HCT116 (cell line): ENCODE data around the gene ZRANB1. TPM values are rescaled to one million over a fixed set of nuclear protein-coding genes. Genes with fewer than 3 reads are reported as not detected.

Experiments
- ATAC-seq: fragments of 200-7000 bp; cut with Tn5 transposase; 2 replicates; pipeline ENCODE4 v1.9.1; 2020; ENCODE audit warnings: mild to moderate bottlenecking, moderate library complexity
- BruUV-seq: library from RNA; stranded (reverse); fragments of 400-500 nt; replicated peaks from 2 replicates; lab custom pipeline; 2021; lab: Mats Ljungman, UMichigan
- CTCF ChIA-PET: fragments of 300-600 bp; sonication (Branson Sonifier 250); formaldehyde crosslinking; loops from one replicate; lab custom pipeline; 2021; ENCODE audit warnings: antibody characterized with exemption; lab: Charles Lee
- POLR2A ChIA-PET: fragments of 300-600, 350-600 bp; sonication (Branson Sonifier 250); formaldehyde crosslinking; loops from one replicate; lab custom pipeline; 2021; ENCODE audit warnings: antibody characterized with exemption; lab: Charles Lee
- RAD21 ChIA-PET, 2 experiments: fragments of 300-600 bp; sonication (Branson Sonifier 250); formaldehyde crosslinking; loops; one replicate each; lab custom pipeline; 2023; ENCODE audit warnings: low total read pairs in 2 of 2; ENCODE audit not compliant: uncharacterized antibody in 2 of 2, unreplicated experiment in 2 of 2, low non-redundant PET in 1 of 2; lab: Charles Lee
- DNase-seq: peaks from one replicate; pipeline ENCODE4 v3.0.0-alpha.2; 2010; ENCODE audit warnings: low read depth, low spot score
- H2AFZ ChIP-seq: fragments of 200-600 bp; shearing (Covaris generic), sonication (generic); 2 replicates; pipeline ENCODE4 v1.6.1; 2017; ENCODE audit warnings: low read depth, mixed run types, mixed read lengths, antibody characterized with exemption, low read length; ENCODE audit not compliant: poor library complexity, severe bottlenecking
- H3K27ac ChIP-seq: 2 replicates; pipeline ENCODE4 v1.5.1; 2012; ENCODE audit warnings: low read depth, low read length
- H3K27me3 ChIP-seq: fragments of 200-600 bp; sonication (generic); 2 replicates; pipeline ENCODE4 v1.6.1; 2016; ENCODE audit warnings: mixed run types, low read length, mixed read lengths; ENCODE audit not compliant: insufficient read depth
- H3K36me3 ChIP-seq, 2 experiments: fragments of 200-500 bp in 1 of 2; fragments of 200-600 bp in 1 of 2; sonication (Bioruptor generic) in 1 of 2; sonication (generic) in 1 of 2; 2 replicates each; pipeline versions ENCODE4 v1.5.1 to v1.6.1; 2014 to 2016; ENCODE audit warnings: low read length in 2 of 2, inconsistent platforms in 1 of 2, mixed read lengths in 1 of 2, mixed run types in 1 of 2; ENCODE audit not compliant: insufficient read depth in 2 of 2, control insufficient read depth in 1 of 2
- H3K4me1 ChIP-seq, 2 experiments: fragments of 200-600 bp in 1 of 2; sonication (generic) in 1 of 2; 2 replicates each; pipeline versions ENCODE4 v1.5.1 to v1.6.1; 2012 to 2017; ENCODE audit warnings: low read length in 2 of 2, inconsistent platforms in 1 of 2, mild to moderate bottlenecking in 1 of 2, mixed read lengths in 1 of 2, mixed run types in 1 of 2, moderate library complexity in 1 of 2; ENCODE audit not compliant: insufficient read depth in 2 of 2, control insufficient read depth in 1 of 2
- H3K4me2 ChIP-seq: fragments of 200-600 bp; sonication (generic); 2 replicates; pipeline ENCODE4 v1.6.1; 2017; ENCODE audit warnings: mixed run types, low read length, mixed read lengths
- H3K4me3 ChIP-seq, 2 experiments: fragments of 200-600 bp in 1 of 2; sonication (generic) in 1 of 2; replicated peaks in 1 of 2; 2 replicates each; pipeline ENCODE4 v1.5.1; 2011 to 2016; ENCODE audit warnings: low read length in 2 of 2, control low read depth in 1 of 2, low read depth in 1 of 2, mild to moderate bottlenecking in 1 of 2, mixed read lengths in 1 of 2, mixed run types in 1 of 2
- H3K79me2 ChIP-seq: fragments of 200-600 bp; sonication (generic); 2 replicates; pipeline ENCODE4 v1.6.1; 2017; ENCODE audit warnings: mild to moderate bottlenecking, mixed run types, low read length, moderate library complexity, mixed read lengths; ENCODE audit not compliant: insufficient read depth
- H3K9ac ChIP-seq: fragments of 200-600 bp; sonication (generic); 2 replicates; pipeline ENCODE4 v1.6.1; 2016; ENCODE audit warnings: low read length, mixed read lengths
- H3K9me2 ChIP-seq: fragments of 200-600 bp; sonication (generic), shearing (Covaris generic); 2 replicates; pipeline ENCODE4 v1.6.1; 2017; ENCODE audit warnings: mixed run types, mild to moderate bottlenecking, moderate library complexity; ENCODE audit not compliant: insufficient read depth
- H3K9me3 ChIP-seq, 2 experiments: fragments of 200-500 bp in 1 of 2; fragments of 200-600 bp in 1 of 2; sonication (Bioruptor generic) in 1 of 2; sonication (generic) in 1 of 2; 2 replicates each; pipeline ENCODE4 v1.6.1; 2014 to 2017; ENCODE audit warnings: low read length in 2 of 2, mixed read lengths in 2 of 2, inconsistent platforms in 1 of 2, low read depth in 1 of 2, mild to moderate bottlenecking in 1 of 2, mixed run types in 1 of 2, moderate library complexity in 1 of 2; ENCODE audit not compliant: control insufficient read depth in 1 of 2, insufficient read depth in 1 of 2
- H4K20me1 ChIP-seq: fragments of 200-600 bp; sonication (generic), shearing (Covaris generic); 2 replicates; pipeline ENCODE4 v1.6.1; 2017; ENCODE audit warnings: mixed run types, mild to moderate bottlenecking, moderate library complexity; ENCODE audit not compliant: insufficient read depth
- CBX3 ChIP-seq: IDR thresholded peaks from 2 replicates; pipeline ENCODE4 v1.6.1; 2012; ENCODE audit warnings: low read depth
- CEBPB ChIP-seq: IDR thresholded peaks from 2 replicates; pipeline ENCODE4 v1.6.1; 2012; ENCODE audit warnings: low read depth
- CTCF ChIP-seq, 3 experiments: fragments of 200-600 bp in 1 of 3; sonication (generic) in 1 of 3; IDR thresholded peaks in 2 of 3; conservative IDR thresholded peaks in 1 of 3; 2 replicates each; pipeline ENCODE4 v1.5.1; 2012 to 2017; ENCODE audit warnings: low read depth in 2 of 3, low read length in 2 of 3, antibody characterized with exemption in 1 of 3, borderline replicate concordance in 1 of 3, control low read depth in 1 of 3, mild to moderate bottlenecking in 1 of 3, mixed read lengths in 1 of 3, mixed run types in 1 of 3, moderate library complexity in 1 of 3; ENCODE audit not compliant: insufficient read depth in 1 of 3
- ELF1 ChIP-seq: IDR thresholded peaks from 2 replicates; pipeline ENCODE4 v1.6.1; 2012; ENCODE audit warnings: low read depth, borderline replicate concordance
- EZH2phosphoT487 ChIP-seq: fragments of 200-600 bp; IDR thresholded peaks from 2 replicates; pipeline ENCODE4 v1.6.1; 2018; ENCODE audit warnings: antibody characterized with exemption, borderline replicate concordance
- FOSL1 ChIP-seq: IDR thresholded peaks from 2 replicates; pipeline ENCODE4 v1.6.1; 2012; ENCODE audit warnings: low read depth
- JUND ChIP-seq: IDR thresholded peaks from 2 replicates; pipeline ENCODE4 v1.6.1; 2012
- MAX ChIP-seq: IDR thresholded peaks from 2 replicates; pipeline ENCODE4 v1.6.1; 2012
- POLR2AphosphoS5 ChIP-seq: IDR thresholded peaks from 2 replicates; pipeline ENCODE4 v1.6.1; 2011; ENCODE audit warnings: mild to moderate bottlenecking, low read depth, low read length, moderate library complexity
- REST ChIP-seq: IDR thresholded peaks from 2 replicates; pipeline ENCODE4 v1.6.1; 2012; ENCODE audit warnings: low read depth
- TCF7L2 ChIP-seq: IDR thresholded peaks from 2 replicates; pipeline ENCODE4 v1.7.0; 2011; ENCODE audit warnings: borderline replicate concordance, inconsistent platforms; ENCODE audit not compliant: insufficient read depth, insufficient read length; ENCODE audit errors: extremely low read depth
- ZNF274 ChIP-seq: fragments of 200-500 bp; sonication (Bioruptor generic); IDR thresholded peaks from 2 replicates; pipeline ENCODE4 v1.6.1; 2014; ENCODE audit warnings: mild to moderate bottlenecking, low read depth, low read length, inconsistent platforms
- intact Hi-C: fragments of 100-400 bp; cut with micrococcal nuclease; formaldehyde crosslinking; loops from 2 replicates; pipeline ENCODE4 v1.10.0; 2022
- total RNA-seq: library from RNA; stranded (reverse); gene quantifications from one replicate; pipeline ENCODE4 v1.2.1, GENCODE V29; 2021; ENCODE audit not compliant: unreplicated experiment

ZRANB1 gene
- total RNA-seq, 1 experiment from 2014 or later = 23.9 TPM

GRCh38 chr10:125008689-125009638 is 67.0 kb downstream of the ZRANB1 start:
- H3K79me2 ChIP-seq = peaks cover 79% of the 10 kb centered on the region; the same call in 1 of the 2 replicates
- peaks cover 14% of the 10 kb centered on the region; the same call in 1 of the 2 replicates for H4K20me1 ChIP-seq
- TF ChIP-seq CBX3 = no peak
- TF ChIP-seq POLR2AphosphoS5 = no peak
- TF ChIP-seq CTCF (IDR thresholded peaks at IDR 0.05 in 2 of 3, conservative IDR thresholded peaks at IDR 0.05 in 1 of 3; ENCODE audit: borderline replicate concordance in 1 of 3, insufficient read depth in 1 of 3, low read depth in 2 of 3, low read length in 2 of 3) = no peak
- no peak for TF ChIP-seq TCF7L2
- no peak for TF ChIP-seq REST
- TF ChIP-seq ELF1 = no peak
- TF ChIP-seq CEBPB = no peak
- no peak for TF ChIP-seq EZH2phosphoT487
- TF ChIP-seq JUND = no peak
- TF ChIP-seq FOSL1 = no peak
- TF ChIP-seq ZNF274 = no peak
- no peak for TF ChIP-seq MAX
- H3K27ac ChIP-seq = no peak overlapping the region
- ATAC-seq (no peak), DNase-seq (no peak)
- no peak overlapping the region for H3K4me3 ChIP-seq
- no TSS peak for BruUV-seq
- intact Hi-C loops = no loop called here
- ChIA-PET CTCF (interaction anchor here (0.5 kb wide), 1 partner anchor 152 kb away, joined by 3 read pairs; the partner anchor contains the start of gene CTBP2), POLR2A (no interaction called here), RAD21 (no interaction called here)
- no peaks in the 10 kb centered on the region for H3K9me2 ChIP-seq
- no peak overlapping the region for H2AFZ ChIP-seq
- H3K4me2 ChIP-seq = no peak overlapping the region
- no peaks in the 10 kb centered on the region for H3K9me3 ChIP-seq
- H3K27me3 ChIP-seq = no peaks in the 10 kb centered on the region
- H3K4me1 ChIP-seq = 0 out of 4 replicates have a peak, but pooled peaks cover 0 to 4% of the 10 kb centered on the region in 2 experiments
- H3K36me3 ChIP-seq = peaks cover 4 to 5% of the 10 kb centered on the region in 2 experiments; a peak in 1 of 4 replicates
- H3K9ac ChIP-seq = no peak overlapping the region
